Activated CD4-positive, alpha-beta T cell treated with anti-CD3 and anti-CD28 coated beads, Interleukin-2, Interleukin-6, amounts not matched to agents 100 ng/mL and 50 ng/mL, durations not matched to agents 16 hours and 8 hours (primary cell): Measurements from ENCODE around the gene PLCZ1.
"Not testable (repeated sequence)": the region's sequence is repeated elsewhere in the genome, so short reads cannot be mapped to it uniquely, and the experiment has no call there.

Experiments
- DNase-seq: peaks from one replicate; pipeline ENCODE4 v3.0.0-alpha.2; 2020

The PLCZ1 gene

GRCh38 chr12:18696971-18697602, 40.7 kb downstream of the PLCZ1 start:
- no peak for DNase-seq

- DNase-seq, result not testable (repeated sequence)
Measured at GRCh38 chr12:18693986-18694385, 43.8 kb downstream of the PLCZ1 start.

GRCh38 chr12:18690653-18691052, 47.2 kb downstream of the PLCZ1 start:
- no peak for DNase-seq

GRCh38 chr12:18689771-18690170, 48.0 kb downstream of the PLCZ1 start:
- DNase-seq, result no peak

GRCh38 chr12:18684430-18684829, 53.4 kb downstream of the PLCZ1 start:
- no peak for DNase-seq

- DNase-seq, result no peak
Measured at GRCh38 chr12:18683327-18684013, 54.3 kb downstream of the PLCZ1 start.

- no peak for DNase-seq
Measured at GRCh38 chr12:18681818-18682217, 56.0 kb downstream of the PLCZ1 start.

GRCh38 chr12:18676996-18677588, 60.7 kb downstream of the PLCZ1 start:
- DNase-seq, result no peak

GRCh38 chr12:18676141-18676540, 61.7 kb downstream of the PLCZ1 start:
- no peak for DNase-seq

- DNase-seq, result no peak
Measured at GRCh38 chr12:18658829-18659228, 79.0 kb downstream of the PLCZ1 start.

- DNase-seq, result no peak
Measured at GRCh38 chr12:18658179-18658578, 79.6 kb downstream of the PLCZ1 start.

GRCh38 chr12:18655351-18655750, 82.5 kb downstream of the PLCZ1 start:
- DNase-seq, result no peak

GRCh38 chr12:18653465-18653864, 84.3 kb downstream of the PLCZ1 start:
- DNase-seq, result no peak

- DNase-seq, result no peak
Measured at GRCh38 chr12:18652596-18652995, 85.2 kb downstream of the PLCZ1 start.

- no peak for DNase-seq
Measured at GRCh38 chr12:18651525-18651924, 86.3 kb downstream of the PLCZ1 start.

- DNase-seq, result no peak
Measured at GRCh38 chr12:18646286-18646890, 91.4 kb downstream of the PLCZ1 start.

- DNase-seq, result no peak
Measured at GRCh38 chr12:18644564-18644963, 93.2 kb downstream of the PLCZ1 start.

- no peak for DNase-seq
Measured at GRCh38 chr12:18643681-18644080, 94.1 kb downstream of the PLCZ1 start.

GRCh38 chr12:18640321-18640955, 97.4 kb downstream of the PLCZ1 start:
- DNase-seq, result no peak

- no peak for DNase-seq
Measured at GRCh38 chr12:18634382-18634781, 103.4 kb downstream of the PLCZ1 start.
